ENCODE data around the gene SPECC1L.

Gene SPECC1L

DNA sequence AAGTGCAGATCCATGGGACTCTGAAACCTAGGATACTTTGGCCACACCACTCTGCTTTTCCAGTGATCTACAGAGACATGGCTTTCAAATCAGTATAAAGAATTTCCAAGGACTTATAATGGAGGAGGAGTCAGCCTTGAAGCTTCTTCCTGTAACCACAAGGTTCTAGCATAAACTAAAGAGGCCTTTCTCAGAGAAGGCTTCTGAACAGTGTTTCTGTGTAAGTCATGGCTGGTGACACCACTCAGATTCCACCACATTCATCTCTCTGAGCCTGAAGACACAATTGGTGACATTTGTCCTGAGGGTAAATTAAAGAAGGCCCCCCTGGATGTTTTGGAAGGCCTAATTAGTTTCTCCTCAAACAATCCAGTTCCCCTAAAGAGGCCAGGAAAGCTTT, 127.8 kb downstream of the SPECC1L start:
- peak; percentile 80 for DNase-seq (ENCODE audit: low read depth)

GRCh38 chr22:24400034-24400725, 129.5 kb downstream of the SPECC1L start:
- no peak for DNase-seq (ENCODE audit: low read depth)

DNA sequence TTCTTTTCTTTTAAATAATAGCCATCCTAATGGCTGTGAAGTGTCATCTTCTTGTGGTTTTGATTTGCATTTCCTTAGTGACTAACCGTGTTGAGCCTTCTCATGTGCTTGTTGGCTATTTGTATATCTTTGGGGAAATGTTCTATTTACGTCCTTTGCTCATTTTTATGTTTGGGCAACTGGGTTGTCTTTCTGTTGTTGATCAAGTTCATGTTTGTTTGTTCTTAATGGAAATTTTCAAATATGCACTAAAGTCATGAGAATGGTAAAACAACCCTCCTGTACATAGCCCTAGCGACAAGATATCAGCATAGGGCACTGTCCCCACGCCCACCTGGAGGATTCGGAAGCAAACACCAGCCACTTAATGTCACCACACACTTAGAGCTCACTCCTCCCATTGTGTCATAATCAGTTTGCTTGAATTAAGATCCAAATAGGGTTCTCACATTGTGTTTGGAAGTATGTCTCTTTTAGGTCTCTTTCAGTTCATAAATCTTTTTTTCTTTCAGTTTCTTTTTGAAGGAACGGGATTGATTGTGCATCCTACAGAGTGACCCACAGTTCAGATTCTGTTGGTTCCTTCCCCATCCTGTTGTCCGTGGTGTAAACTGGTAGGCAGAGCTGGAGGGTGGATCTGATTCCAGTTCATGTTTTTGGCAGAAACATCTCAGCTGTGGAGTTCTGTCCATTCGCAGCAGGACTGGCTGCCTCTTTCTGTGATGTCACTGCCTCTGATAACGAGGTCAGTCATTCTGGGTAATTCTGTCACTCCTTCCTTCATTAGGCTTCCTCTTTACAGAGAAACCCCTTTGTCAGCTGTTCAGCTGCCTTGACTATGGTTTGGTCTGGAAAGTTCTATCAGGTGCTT, 130.3 kb downstream of the SPECC1L start:
- DNase-seq (ENCODE audit: low read depth) = peak; percentile 71

GRCh38 chr22:24401931-24402367, 131.3 kb downstream of the SPECC1L start:
- no peak for DNase-seq (ENCODE audit: low read depth)

DNA sequence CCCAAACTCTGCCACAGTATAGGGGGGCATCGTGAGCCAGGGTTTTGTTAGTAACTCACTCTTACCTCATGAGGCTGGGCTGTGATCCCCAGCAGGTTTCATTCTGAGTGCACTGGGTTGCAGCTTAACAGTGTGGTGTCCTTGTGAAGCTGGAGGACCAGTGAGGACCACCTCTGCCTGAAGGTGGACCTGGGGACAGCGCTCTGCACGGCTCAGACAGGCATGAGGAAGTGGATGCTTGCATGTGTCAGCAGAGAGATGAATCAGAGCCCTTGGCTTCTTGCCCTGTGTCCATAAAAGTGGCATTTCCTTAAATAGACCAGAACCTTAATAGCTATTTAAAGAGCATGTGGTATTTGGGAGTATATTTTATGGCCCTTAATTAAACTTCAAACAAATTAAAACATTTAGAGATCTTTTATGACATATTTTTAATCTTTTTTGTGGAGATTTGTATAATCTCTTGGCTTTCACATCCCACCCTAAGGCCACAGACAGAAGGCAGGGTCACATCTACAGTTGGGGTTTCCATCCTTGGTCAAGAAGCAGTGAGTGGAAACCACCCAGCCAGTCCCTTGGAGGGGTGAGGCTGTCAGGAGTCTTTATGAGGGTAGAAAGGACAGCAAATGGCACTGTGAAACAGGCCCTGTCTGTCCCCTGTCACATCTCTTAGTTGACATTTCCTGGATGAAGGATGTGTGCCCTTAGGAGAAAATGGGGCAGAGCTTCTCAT, 132.0 kb downstream of the SPECC1L start:
- peak; percentile 99 for DNase-seq (ENCODE audit: low read depth)

- no peak for DNase-seq (ENCODE audit: low read depth)
Observed at GRCh38 chr22:24403346-24403745, 132.7 kb downstream of the SPECC1L start.

DNA sequence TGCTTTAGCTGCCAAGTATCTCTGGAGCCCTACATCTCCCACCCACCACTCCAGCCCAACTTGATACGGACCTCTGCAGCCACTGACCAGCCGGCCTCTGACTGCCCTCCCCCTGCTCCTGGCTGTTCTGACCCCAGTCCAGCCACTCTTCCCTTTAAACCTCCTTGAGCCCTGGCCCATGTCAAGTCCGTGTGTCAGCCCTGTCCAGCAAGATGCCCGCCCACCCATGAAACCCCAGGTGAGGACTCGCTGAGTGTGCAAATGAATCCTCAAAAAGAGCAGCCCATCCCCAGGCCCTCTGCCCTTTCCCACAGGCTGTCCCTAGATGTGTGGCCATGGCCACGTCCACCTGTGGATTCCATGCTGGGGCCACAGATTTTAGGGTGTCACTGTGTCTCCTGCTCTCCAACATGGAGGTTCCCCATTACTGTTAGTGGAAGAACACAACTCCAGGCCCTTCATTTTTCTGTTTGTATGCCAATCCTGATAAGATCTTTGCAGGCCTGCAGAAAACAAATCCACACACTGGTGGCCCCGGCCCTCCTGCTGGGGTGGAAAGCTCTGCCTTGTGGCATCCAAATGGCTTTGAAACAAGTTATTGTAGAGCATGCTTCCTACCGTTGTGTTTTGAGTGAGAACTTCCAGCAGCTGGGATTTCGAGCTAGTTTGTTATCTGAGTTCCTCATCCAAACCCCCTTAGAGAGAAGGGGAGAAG, 134.1 kb downstream of the SPECC1L start:
- no peak for DNase-seq (ENCODE audit: low read depth)

DNA sequence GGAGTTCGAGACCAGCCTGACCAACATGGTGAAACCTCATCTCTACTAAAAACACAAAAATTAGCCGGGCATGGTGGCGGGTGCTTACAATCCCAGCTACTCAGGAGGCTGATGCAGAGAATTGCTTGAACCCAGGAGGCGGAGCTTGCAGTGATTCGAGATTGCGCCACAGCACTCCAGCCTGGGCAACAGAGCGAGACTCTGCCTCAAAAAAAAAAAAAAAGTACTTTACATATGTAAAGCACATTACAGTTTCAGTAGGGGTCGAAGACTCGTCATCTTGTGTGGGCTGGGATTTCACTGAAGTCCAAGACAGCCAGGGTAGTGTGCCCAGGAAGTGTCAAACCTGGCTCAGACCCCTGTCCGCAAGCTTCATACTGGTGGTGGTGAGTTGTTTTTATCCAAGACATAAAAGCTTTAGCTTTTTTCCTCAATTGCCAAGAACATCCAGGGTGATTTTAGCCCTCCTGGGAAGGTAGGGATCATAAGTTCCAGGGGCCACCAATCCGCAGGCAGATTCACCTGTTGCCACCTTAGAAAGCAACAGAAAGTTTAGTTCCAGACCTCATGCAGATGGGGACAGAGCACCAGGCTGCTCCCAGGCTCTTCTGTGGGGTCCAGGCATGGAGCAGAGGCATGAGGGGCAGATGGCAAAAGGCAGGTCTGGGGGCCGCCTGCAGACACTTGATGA, 135.1 kb downstream of the SPECC1L start:
- DNase-seq (ENCODE audit: low read depth) = no peak

DNA sequence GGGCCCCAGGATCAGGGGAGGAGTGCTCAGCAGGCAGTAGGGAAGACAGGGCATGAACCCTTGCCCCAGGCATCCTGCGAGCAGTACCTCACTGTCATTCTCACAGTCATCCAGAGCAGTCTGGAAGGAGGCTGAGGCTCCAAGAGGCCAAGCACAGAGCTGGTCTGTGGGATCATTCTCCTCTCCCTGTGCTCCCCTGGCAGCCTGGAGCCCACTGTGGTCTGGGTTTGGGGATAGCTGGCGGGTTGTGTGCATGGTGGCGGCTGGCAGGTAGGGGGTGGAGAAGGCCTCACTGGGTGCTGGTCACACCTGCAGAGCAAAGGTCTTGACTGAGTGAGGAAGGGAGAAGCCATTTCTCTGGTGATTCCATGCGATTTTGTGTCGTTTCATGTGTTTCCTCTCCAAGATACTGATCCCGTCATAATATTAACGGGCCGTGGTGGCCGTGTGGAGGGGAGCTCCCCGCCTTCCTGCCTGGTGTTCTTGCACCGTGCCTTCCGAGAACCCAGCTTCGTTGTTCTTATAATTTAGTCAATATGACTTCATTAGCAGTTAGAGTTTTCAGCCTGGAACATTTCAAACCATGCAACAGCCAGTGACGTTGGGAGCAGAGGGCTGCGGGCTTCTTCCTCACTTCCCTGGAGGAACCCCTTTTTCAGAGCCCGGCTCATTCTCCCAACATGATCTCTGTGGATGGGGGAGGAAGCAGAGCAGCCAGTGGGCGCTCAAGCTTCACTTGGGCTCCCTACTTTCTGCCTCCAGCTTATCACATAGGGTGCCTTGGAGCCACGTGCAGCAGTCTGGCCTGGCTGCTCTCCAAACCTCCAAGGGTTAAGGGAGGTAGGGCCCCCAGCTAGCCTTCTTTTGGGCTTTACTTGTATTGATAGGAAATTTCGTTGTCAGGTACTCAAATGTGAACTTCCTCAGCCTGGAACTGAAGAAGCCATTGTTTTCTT, 136.0 kb downstream of the SPECC1L start:
- no peak for DNase-seq (ENCODE audit: low read depth)

GRCh38 chr22:24407278-24407665, 136.6 kb downstream of the SPECC1L start:
- DNase-seq (ENCODE audit: low read depth) = no peak

- no peak for DNase-seq (ENCODE audit: low read depth)
Observed at GRCh38 chr22:24407884-24408283, 137.3 kb downstream of the SPECC1L start.

GRCh38 chr22:24408630-24409029, 138.0 kb downstream of the SPECC1L start:
- DNase-seq (ENCODE audit: low read depth) = no peak

- no peak for DNase-seq (ENCODE audit: low read depth)
Observed at GRCh38 chr22:24409707-24410106, 139.1 kb downstream of the SPECC1L start.

GRCh38 chr22:24410110-24410856, 139.7 kb downstream of the SPECC1L start:
- DNase-seq (ENCODE audit: low read depth) = peak; percentile 70

- DNase-seq (ENCODE audit: low read depth) = no peak
Observed at GRCh38 chr22:24411256-24412004, 140.8 kb downstream of the SPECC1L start.

GRCh38 chr22:24412274-24412673, 141.6 kb downstream of the SPECC1L start:
- DNase-seq (ENCODE audit: low read depth) = no peak

DNA sequence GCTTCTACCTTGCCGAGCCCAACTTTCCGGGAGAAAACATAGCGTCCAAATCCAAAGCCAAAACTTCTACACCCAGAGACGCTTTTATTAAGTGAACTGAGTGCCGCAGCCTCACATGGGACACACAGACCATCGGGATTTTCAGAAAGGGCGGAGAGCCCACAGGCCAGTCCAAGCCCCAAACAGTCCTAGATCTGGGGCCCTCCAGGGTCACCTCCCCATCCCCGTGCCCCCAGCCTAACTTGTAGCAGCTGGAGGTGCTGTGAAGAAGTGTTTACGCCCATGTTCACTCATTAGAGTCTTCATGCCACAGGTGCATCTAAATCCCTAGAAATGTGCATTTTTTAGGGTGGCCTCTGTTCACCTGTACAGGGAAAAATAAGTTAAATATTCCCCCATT, 142.6 kb downstream of the SPECC1L start:
- DNase-seq (ENCODE audit: low read depth) = no peak

DNA sequence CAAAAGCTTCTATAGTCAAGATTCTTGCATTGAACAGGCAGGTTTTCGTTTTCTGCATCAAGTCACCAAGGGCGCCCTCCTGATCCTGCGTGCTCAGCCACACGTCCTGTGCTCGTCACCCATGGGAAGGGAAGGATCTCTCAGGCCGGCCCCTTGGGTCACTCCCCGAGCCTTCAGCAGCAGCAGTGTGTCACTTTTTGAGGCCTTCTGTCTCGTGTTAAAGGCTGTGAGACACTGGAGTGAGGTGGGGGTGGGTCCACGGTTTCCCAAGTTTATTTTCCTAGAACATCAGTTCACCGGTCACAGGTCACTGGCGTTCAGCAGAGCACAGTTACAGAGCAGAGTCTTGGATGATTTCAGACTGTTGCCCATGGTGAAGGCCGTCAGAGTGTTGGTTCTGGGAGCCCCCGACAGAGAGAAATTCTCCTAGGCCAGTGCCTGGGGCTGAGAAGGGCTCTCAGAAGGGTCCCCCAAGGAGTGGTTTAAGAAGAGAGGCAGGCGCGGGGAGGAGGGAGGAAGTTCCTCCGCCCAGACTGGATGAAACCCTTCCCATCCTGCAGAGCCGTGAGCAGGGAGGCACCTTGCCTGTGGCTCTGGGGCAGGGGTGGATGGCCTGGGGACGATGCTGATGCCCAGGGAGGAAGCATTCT, 143.2 kb downstream of the SPECC1L start:
- DNase-seq (ENCODE audit: low read depth) = no peak
